GM12878 (cell line): Measurements from ENCODE around the gene MAP1LC3B. TPM values are rescaled to one million over a fixed set of nuclear protein-coding genes. Genes with fewer than 3 reads are reported as not detected.

Source experiments
- ATAC-seq: fragments of 200-7000 bp; cut with Tn5 transposase; 3 replicates; pipeline ENCODE4 v1.9.1; 2020; ENCODE audit warnings: mild to moderate bottlenecking, moderate library complexity
- BruUV-seq: library from RNA; stranded (reverse); fragments of 400-500 nt; replicated peaks from 2 replicates; lab custom pipeline; 2021; lab: Mats Ljungman, UMichigan
- CTCF ChIA-PET: fragments of 300-600 bp; sonication (Branson Sonifier 250); formaldehyde crosslinking; extraction: SDS; loops from one replicate; lab custom pipeline; 2021; ENCODE audit warnings: inconsistent platforms; lab: Yijun Ruan, JAX
- POLR2A ChIA-PET: fragments of 350-600 bp; formaldehyde crosslinking; extraction: SDS; loops from one replicate; lab custom pipeline; 2021; ENCODE audit warnings: inconsistent platforms; lab: Charles Lee
- RAD21 ChIA-PET: fragments of 300-600 bp; sonication (Branson Sonifier 250); formaldehyde crosslinking; loops from one replicate; lab custom pipeline; 2023; ENCODE audit warnings: antibody characterized with exemption; ENCODE audit not compliant: unreplicated experiment; lab: Charles Lee
- SMC1A ChIA-PET: fragments of 300-600 bp; sonication (Branson Sonifier 250); formaldehyde crosslinking; loops from one replicate; lab custom pipeline; 2023; ENCODE audit not compliant: unreplicated experiment, uncharacterized antibody; lab: Charles Lee
- DNase-seq: peaks from one replicate; pipeline ENCODE4 v3.0.0-alpha.2; 2011; ENCODE audit warnings: low read depth, low spot score
- FAIRE-seq: peaks from 3 replicates; lab custom pipeline; 2011; peaks lifted over from hg19 to GRCh38; lab: Jason Lieb, UNC
- H2AFZ ChIP-seq: 2 replicates; pipeline ENCODE4 v1.6.0; 2011; ENCODE audit warnings: low read depth, low read length, control low read depth; ENCODE audit not compliant: control insufficient read depth
- H3K27ac ChIP-seq: 2 replicates; pipeline ENCODE4 v1.5.1; 2011; ENCODE audit warnings: control low read depth; ENCODE audit not compliant: control insufficient read depth, insufficient read depth
- H3K27me3 ChIP-seq, 2 experiments: replicated peaks in 1 of 2; 2 replicates each; pipeline versions ENCODE4 v1.6.0 to v1.6.1; 2011; ENCODE audit warnings: low read length in 1 of 2; ENCODE audit not compliant: control insufficient read depth in 2 of 2, insufficient read depth in 2 of 2
- H3K36me3 ChIP-seq, 2 experiments: 2 replicates each; pipeline ENCODE4 v1.5.1; 2011; ENCODE audit warnings: low read length in 1 of 2; ENCODE audit not compliant: control insufficient read depth in 2 of 2, insufficient read depth in 2 of 2
- H3K4me1 ChIP-seq: 2 replicates; pipeline ENCODE4 v1.6.1; 2011; ENCODE audit warnings: mild to moderate bottlenecking, low read length, moderate library complexity, mixed read lengths; ENCODE audit not compliant: control insufficient read depth, insufficient read depth
- H3K4me2 ChIP-seq: 2 replicates; pipeline ENCODE4 v1.6.0; 2011; ENCODE audit warnings: control low read depth; ENCODE audit not compliant: control insufficient read depth, insufficient read depth
- H3K4me3 ChIP-seq: fragments of 200-600 bp; sonication (generic); 2 replicates; pipeline ENCODE4 v1.5.1; 2016
- H3K79me2 ChIP-seq: 2 replicates; pipeline ENCODE4 v1.6.0; 2011; ENCODE audit warnings: low read length; ENCODE audit not compliant: control insufficient read depth, insufficient read depth
- H3K9ac ChIP-seq: 2 replicates; pipeline ENCODE4 v1.8.0; 2011; ENCODE audit warnings: low read length, control low read depth, mixed read lengths; ENCODE audit not compliant: control insufficient read depth, insufficient read depth
- H3K9me3 ChIP-seq: replicated peaks from 3 replicates; pipeline ENCODE4 v1.5.1; 2011; ENCODE audit warnings: mild to moderate bottlenecking, low read length; ENCODE audit not compliant: control insufficient read depth, insufficient read depth
- H4K20me1 ChIP-seq: 2 replicates; pipeline ENCODE4 v1.6.0; 2011; ENCODE audit not compliant: control insufficient read depth, insufficient read depth
- JUNB ChIP-seq: IDR thresholded peaks from 2 replicates; pipeline ENCODE4 v1.6.1; 2016; ENCODE audit warnings: antibody characterized with exemption, mild to moderate bottlenecking
- NR2C2 ChIP-seq: IDR thresholded peaks from 2 replicates; pipeline ENCODE4 v1.6.1; 2011; ENCODE audit warnings: borderline replicate concordance, low read depth; ENCODE audit not compliant: control insufficient read depth, insufficient read length
- PAX5 ChIP-seq: IDR thresholded peaks from 2 replicates; pipeline ENCODE4 v1.6.1; 2011; ENCODE audit warnings: low read depth, low read length, borderline replicate concordance
- POU2F2 ChIP-seq: IDR thresholded peaks from 3 replicates; pipeline ENCODE4 v1.6.1; 2011; ENCODE audit warnings: low read depth, mild to moderate bottlenecking, low read length, borderline replicate concordance
- ZNF24 ChIP-seq: fragments of 450-650 bp; IDR thresholded peaks from 2 replicates; pipeline ENCODE4 v1.6.1; 2017; ENCODE audit warnings: antibody characterized with exemption, mild to moderate bottlenecking
- ZSCAN29 ChIP-seq: fragments of 450-650 bp; IDR thresholded peaks from 2 replicates; pipeline ENCODE4 v1.6.1; 2017; ENCODE audit warnings: mild to moderate bottlenecking, moderate library complexity
- WGBS: methylation state at CpG from one replicate; pipeline ENCODE4 v1.1.6; 2016; ENCODE audit warnings: low lambda C conversion rate; ENCODE audit not compliant: insufficient replicate concordance, insufficient coverage; ENCODE audit errors: missing lambda C conversion rate; 5-methylcytosine and 5-hydroxymethylcytosine counted together
- in situ Hi-C: fragments of 300-500 bp; cut with MboI; formaldehyde crosslinking; loops from 9 replicates; pipeline ENCODE4 v1.14.3; 2018; ENCODE audit warnings: mixed read lengths
- intact Hi-C: fragments of 100-400 bp; cut with micrococcal nuclease; formaldehyde crosslinking; loops from one replicate; pipeline ENCODE4 v1.14.2; 2022; ENCODE audit not compliant: unreplicated experiment
- polyA plus RNA-seq, 11 experiments: library from polyadenylated mRNA; depleted of rRNA in 4 of 11; unstranded in 6 of 11; stranded (reverse) in 5 of 11; fragments of >200 nt; fragmentation: Nextera tagmentation in 4 of 11; fragmentation: Illumina TruSeq in 1 of 11; extraction: Ambion mirVana in 4 of 11; extraction: Trizol in 1 of 11; gene quantifications; 1 replicate in 1 of 11; 2 replicates in 10 of 11; pipeline versions ENCODE4 v1.2.1 to v1.2.3, GENCODE V29; 2011 to 2016; ENCODE audit warnings: inconsistent platforms in 2 of 11, missing spikeins in 2 of 11, low read depth in 1 of 11
- total RNA-seq, 4 experiments: library from RNA; depleted of rRNA in 3 of 4; stranded (reverse); fragments of >200 nt in 3 of 4; fragmentation: Illumina TruSeq in 1 of 4; extraction: Trizol in 1 of 4; gene quantifications; 2 replicates each; pipeline versions ENCODE4 v1.2.1 to v1.2.3, GENCODE V29; 2013 to 2021
- TF ChIP-seq, protein P1 (sequence below): fragments of 450-650 bp; IDR thresholded peaks from 2 replicates; pipeline ENCODE4 v1.6.1; 2016; ENCODE audit warnings: mild to moderate bottlenecking

The MAP1LC3B gene
- total and polyA plus RNA-seq, 10 of the 15 experiments (the other 5 are each of a cell fraction or from before 2014, with no cell fraction given), result 6.1 to 42.8 (median 13.7) TPM

DNA sequence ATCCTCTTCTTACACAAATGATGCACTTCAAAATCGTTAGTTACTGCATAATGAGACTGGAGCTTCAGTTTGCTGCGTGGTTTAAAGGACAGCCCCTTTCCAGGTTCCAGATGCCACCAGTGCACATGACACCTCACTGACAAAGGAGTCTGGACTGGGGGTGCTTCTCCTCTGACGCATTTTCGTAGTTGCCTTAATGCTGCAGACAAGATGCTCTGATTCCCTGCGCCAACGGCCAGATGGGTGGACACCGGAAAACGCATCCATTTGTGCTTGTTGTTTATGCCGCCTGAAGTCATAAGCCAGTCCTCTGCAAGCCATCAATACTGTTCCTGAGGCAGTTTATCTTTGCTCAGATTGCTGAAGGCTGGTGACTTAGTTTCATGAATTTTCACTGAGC is 24.6 kb upstream of the MAP1LC3B start:
- Histone ChIP-seq H3K4me3 (no peak overlapping the region), H3K9me3 (no peaks in the 10 kb centered on the region), H3K36me3 (peaks cover 0 to 3% of the 10 kb centered on the region in 2 experiments; a peak in 3 of 4 replicates), H3K79me2 (peaks cover 11% of the 10 kb centered on the region), H3K4me1 (no peaks in the 10 kb centered on the region), H2AFZ (no peak overlapping the region), H3K4me2 (no peak overlapping the region), H3K9ac (no peak overlapping the region), H3K27ac (no peak overlapping the region), H3K27me3 (no peaks in the 10 kb centered on the region), H4K20me1 (no peaks in the 10 kb centered on the region)
- ChIA-PET POLR2A (interaction anchor here (0.6 kb wide), 1 partner anchor 34 kb away, joined by 7 read pairs; no protein-coding TSS in a partner anchor), CTCF (no interaction called here), RAD21 (no interaction called here), SMC1A (no interaction called here)
- no peak for FAIRE-seq
- TF ChIP-seq JUNB, result no peak
- no peak for TF ChIP-seq PAX5
- TF ChIP-seq NR2C2, result peak; percentile 33
- TF ChIP-seq, protein P1, sequence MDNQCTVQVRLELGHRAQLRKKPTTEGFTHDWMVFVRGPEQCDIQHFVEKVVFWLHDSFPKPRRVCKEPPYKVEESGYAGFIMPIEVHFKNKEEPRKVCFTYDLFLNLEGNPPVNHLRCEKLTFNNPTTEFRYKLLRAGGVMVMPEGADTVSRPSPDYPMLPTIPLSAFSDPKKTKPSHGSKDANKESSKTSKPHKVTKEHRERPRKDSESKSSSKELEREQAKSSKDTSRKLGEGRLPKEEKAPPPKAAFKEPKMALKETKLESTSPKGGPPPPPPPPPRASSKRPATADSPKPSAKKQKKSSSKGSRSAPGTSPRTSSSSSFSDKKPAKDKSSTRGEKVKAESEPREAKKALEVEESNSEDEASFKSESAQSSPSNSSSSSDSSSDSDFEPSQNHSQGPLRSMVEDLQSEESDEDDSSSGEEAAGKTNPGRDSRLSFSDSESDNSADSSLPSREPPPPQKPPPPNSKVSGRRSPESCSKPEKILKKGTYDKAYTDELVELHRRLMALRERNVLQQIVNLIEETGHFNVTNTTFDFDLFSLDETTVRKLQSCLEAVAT, result no peak
- TF ChIP-seq ZNF24, result no peak
- TF ChIP-seq POU2F2, result no peak
- TF ChIP-seq ZSCAN29, result no peak
- in situ Hi-C loops, result no loop called here
- no peak for ATAC-seq
- 94% methylated on average over 9 of the region's 9 CpGs for WGBS
- no peak for DNase-seq
- no TSS peak for BruUV-seq
- intact Hi-C loops, result no loop called here
